ENCODE measurements around the gene IQCB1.
"Not testable (repeated sequence)": the region's sequence is repeated elsewhere in the genome, so short reads cannot be mapped to it uniquely, and the experiment has no call there.

Gene IQCB1

GRCh38 chr3:121834671-121835464 is at the start of gene IQCB1, which contains the start of gene EAF2:
Gene IQCB1, minus strand, starts transcription at chr3:121835060. Its CDS starts 6,100 bp downstream, at chr3:121828960.
Gene EAF2, plus strand, starts transcription at chr3:121835209. Its CDS starts 77 bp downstream, at chr3:121835286.
- DNase-seq, result peak; percentile 98

GRCh38 chr3:121883507-121883906 is 48.6 kb upstream of the IQCB1 start:
- DNase-seq, result peak; percentile 4

- no peak for DNase-seq
These were observed 43.6 kb upstream of the IQCB1 start for GRCh38 chr3:121878411-121878810.

GRCh38 chr3:121871430-121871829 is 36.6 kb upstream of the IQCB1 start:
- DNase-seq, result no peak

- no peak for DNase-seq
These were observed 35.9 kb upstream of the IQCB1 start for GRCh38 chr3:121870717-121871116.

- no peak for DNase-seq
These were observed 34.9 kb upstream of the IQCB1 start for GRCh38 chr3:121869736-121870135.

- DNase-seq, result no peak
These were observed 28.9 kb upstream of the IQCB1 start for GRCh38 chr3:121863801-121864200.

GRCh38 chr3:121863247-121863646 is 28.4 kb upstream of the IQCB1 start:
- DNase-seq, result not testable (repeated sequence)

GRCh38 chr3:121857778-121858177 is 22.9 kb upstream of the IQCB1 start:
- not testable (repeated sequence) for DNase-seq

GRCh38 chr3:121855555-121855954 is 20.7 kb upstream of the IQCB1 start:
- DNase-seq, result no peak

GRCh38 chr3:121852256-121852655 is 17.4 kb upstream of the IQCB1 start:
- DNase-seq, result no peak

- no peak for DNase-seq
These were observed 10.0 kb upstream of the IQCB1 start for GRCh38 chr3:121844892-121845291.

- no peak for DNase-seq
These were observed 5.1 kb upstream of the IQCB1 start for GRCh38 chr3:121839962-121840361.

- DNase-seq, result no peak
These were observed 1.6 kb upstream of the IQCB1 start for GRCh38 chr3:121836481-121836880.

GRCh38 chr3:121836064-121836463 is 1.2 kb upstream of the IQCB1 start:
- no peak for DNase-seq

- DNase-seq, result no peak
These were observed 573 bp upstream of the IQCB1 start for GRCh38 chr3:121835465-121835801.

GRCh38 chr3:121834157-121834670 is 646 bp downstream of the IQCB1 start:
- no peak for DNase-seq

GRCh38 chr3:121822973-121823372 is 11.9 kb downstream of the IQCB1 start:
- no peak for DNase-seq

GRCh38 chr3:121821421-121822199 is 13.2 kb downstream of the IQCB1 start:
- DNase-seq, result no peak

- DNase-seq, result no peak
These were observed 15.6 kb downstream of the IQCB1 start for GRCh38 chr3:121819236-121819635.

- no peak for DNase-seq
These were observed 16.3 kb downstream of the IQCB1 start for GRCh38 chr3:121818578-121818977.

- no peak for DNase-seq
These were observed 17.1 kb downstream of the IQCB1 start for GRCh38 chr3:121817753-121818152.

- DNase-seq, result no peak
These were observed 25.6 kb downstream of the IQCB1 start for GRCh38 chr3:121809249-121809648.

- DNase-seq, result no peak
These were observed 31.0 kb downstream of the IQCB1 start for GRCh38 chr3:121803771-121804320.
